GM19452 (cell line): ENCODE data around the gene PNKP.

Experiments
- ATAC-seq: cut with Tn5 transposase; IDR thresholded peaks from one replicate; pipeline ENCODE4 v1.9.1; 2021; ENCODE audit not compliant: unreplicated experiment

PNKP gene

DNA sequence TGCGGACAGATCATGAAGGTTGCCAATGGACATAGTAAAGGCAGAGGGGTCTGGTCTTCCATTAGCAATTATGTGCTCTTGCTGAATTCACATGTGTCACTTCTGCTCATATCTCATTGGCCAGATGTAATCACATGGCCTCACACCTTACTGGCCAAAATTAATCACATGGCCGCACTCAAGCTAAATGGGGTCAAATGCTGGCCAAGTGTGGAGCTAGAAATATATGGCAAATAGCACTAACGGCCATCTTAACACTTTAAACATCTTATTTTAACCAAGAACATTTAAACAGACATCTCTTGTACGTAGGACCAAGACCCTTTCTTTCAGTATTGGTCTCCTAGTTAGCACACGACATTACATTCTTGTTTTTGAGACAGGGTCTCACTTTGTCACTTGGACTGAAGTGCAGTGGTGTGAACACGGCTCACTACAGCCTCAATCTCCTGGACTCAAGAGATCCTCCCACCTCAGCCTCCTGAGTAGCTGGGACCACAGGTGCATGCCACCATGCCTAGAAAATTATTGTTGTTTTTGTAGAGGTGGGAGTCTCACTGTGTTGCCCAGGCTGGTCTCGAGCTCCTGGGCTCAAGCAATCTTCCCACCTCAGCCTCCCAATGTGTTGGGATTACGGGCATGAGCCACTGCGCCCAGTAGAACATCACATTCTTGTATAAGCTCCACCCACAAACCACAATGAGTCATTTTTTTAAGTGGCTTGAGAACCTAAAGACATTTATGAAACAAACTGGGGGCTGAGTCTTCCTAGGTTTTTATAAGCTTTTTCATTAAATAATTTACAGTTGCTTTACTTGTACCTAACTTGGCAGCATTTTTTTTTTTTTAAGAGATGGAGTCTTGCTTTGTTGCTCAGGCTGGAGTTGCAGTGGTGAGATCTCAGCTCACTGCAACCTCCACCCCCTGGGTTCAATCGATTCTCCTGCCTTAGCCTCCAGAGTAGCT lies 19.4 kb downstream of the PNKP start:
- no peak for ATAC-seq

DNA sequence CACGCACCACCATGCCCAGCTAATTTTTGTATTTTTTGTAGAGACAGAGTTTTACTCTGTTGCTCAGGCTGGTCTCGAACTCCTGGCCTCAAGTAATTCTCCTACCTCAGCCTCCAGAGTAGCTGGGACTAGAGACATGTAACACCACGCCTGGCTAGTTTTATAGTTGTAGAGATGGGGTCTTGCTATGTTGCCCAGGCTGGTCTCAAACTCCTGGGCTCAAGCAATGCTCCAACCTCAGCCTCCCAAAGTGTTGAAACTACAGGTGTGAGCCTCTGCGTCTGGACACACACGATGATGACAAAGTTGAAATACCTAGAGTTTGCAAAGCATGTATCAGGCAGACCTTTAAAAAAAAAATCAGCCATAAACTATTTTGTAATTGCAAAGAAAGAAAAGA lies 21.0 kb downstream of the PNKP start:
- no peak for ATAC-seq

DNA sequence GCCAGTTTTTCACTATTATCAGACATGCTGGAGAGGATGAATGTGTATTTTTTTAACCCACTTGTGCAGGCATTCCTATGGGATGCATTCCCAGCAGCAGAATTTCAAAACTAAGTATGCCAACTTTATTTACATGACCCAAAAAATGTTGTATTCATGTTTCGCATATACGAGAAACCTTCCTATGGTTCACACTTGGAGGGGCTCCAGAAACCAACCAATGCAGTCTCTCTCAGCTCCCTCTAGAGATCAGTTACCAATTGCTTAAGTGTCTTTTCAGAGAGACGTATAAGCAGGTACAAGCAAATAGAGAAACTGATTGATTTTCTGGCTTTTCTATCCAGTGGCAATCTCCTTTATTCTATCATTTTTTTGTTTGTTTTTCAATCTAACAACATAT lies 22.0 kb downstream of the PNKP start:
- no peak for ATAC-seq

DNA sequence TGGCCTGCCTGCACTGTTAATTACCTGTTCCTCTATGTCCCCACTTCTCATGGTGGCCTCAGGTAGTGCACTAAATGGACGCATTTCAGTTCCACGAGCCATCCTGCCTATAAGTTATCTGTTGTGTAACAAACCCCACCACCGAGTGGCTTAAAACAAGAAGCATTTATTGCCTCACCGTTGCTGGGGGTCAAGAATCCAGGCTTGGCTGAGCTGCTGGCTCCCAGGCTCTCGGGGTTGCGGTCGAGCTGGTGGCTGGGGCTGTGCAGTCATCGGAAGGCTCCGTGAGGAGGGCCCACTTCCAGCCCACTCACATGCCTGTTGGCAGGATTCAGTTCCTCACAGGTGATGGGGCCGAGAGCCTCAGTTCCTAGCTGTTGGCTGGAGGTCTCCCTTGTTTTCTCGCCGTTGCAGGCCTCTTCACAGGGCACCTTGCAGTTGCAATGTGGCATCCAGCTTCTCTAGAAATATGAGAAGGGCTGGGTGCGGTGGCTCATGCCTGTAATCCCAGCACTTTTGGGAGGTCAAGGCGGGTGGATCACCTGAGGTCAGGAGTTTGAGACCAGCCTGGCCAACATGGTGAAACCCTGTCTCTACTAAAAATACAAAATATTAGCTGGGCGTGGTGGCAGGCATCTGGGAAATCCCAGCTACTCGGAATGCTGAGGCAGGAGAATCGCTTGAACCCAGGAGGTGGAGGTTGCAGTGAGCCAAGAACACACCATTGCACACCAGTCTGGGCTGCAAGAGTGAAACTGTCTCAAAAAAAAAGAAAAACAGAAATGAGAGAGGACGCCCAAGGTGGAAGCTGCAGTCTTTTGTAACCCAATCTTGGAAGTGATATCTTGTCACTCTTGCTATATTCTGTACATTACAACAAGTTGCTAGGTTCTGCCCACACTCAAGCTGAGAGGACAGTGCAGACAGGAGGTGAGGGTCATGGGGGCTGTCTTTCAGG lies 23.0 kb downstream of the PNKP start:
- ATAC-seq: no peak

DNA sequence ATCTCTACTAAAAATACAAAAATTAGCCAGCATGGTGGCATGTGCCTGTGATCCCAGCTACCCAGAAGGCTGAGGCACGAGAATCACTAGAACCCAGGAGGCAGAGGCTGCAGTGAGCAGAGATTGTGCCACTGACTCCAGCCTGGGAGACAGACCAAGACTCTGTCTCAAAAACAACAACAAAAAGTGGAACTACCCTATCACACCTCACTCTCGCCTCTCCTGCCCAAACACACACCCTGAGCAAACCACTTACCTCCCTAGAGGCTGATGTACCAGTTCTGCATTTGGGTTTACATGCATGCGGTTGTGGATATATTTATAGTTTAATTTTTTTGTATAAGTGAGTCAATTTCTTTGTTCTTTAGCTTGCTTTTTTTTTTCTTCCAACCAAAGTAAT lies 24.1 kb downstream of the PNKP start:
- no peak for ATAC-seq

GRCh38 chr19:49840736-49841249 lies 26.6 kb downstream of the PNKP start:
- no peak for ATAC-seq

- no peak for ATAC-seq
These were observed 27.1 kb downstream of the PNKP start for GRCh38 chr19:49840321-49840720.

- ATAC-seq: no peak
These were observed 27.7 kb downstream of the PNKP start for GRCh38 chr19:49839713-49840112.

- ATAC-seq: no peak
These were observed 28.3 kb downstream of the PNKP start for GRCh38 chr19:49838885-49839588.

GRCh38 chr19:49837425-49837824 lies 30.0 kb downstream of the PNKP start:
- no peak for ATAC-seq

- ATAC-seq: no peak
These were observed 30.4 kb downstream of the PNKP start for GRCh38 chr19:49837009-49837310.

DNA sequence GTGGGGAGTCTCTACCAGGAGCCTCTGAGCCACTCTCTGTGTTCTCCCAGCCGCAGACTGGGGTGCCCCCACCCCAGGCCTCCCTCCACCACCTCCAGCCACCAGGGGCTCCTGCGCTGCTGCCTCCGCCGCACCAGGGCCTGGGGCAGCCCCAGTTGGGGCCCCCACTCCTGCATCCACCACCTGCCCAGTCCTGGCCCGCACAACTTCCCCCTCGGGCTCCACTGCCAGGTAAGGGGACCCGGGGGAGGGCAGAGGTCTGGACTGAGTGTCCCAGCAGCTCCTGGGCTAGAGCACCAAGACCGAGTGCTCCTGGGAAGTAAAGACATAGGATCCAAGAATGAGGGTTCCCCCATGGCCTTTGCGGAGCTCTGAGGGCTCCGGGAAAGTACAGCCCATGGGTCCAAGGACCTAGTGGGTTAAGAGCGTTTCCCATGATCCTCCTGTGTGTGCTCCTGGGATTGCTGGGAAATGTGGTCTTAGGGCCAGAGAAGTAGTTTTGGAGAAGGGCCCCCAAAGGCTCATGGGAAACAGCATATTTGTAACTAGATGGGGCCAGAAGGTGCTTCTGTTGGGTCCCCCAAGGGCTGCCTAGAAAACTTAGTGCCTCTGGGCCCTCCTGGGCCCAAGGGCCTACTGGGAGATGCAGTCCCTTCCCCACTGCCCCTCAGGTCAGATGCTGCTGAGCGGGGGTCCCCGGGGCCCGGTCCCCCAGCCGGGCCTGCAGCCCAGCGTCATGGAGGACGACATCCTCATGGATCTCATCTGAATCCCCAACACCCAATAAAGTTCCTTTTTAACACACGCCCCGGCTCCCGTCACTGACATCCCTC lies 31.0 kb downstream of the PNKP start:
- ATAC-seq: no peak

- ATAC-seq: no peak
These were observed 31.8 kb downstream of the PNKP start for GRCh38 chr19:49835562-49835961.

- no peak for ATAC-seq
These were observed 33.8 kb downstream of the PNKP start for GRCh38 chr19:49833599-49833998.

DNA sequence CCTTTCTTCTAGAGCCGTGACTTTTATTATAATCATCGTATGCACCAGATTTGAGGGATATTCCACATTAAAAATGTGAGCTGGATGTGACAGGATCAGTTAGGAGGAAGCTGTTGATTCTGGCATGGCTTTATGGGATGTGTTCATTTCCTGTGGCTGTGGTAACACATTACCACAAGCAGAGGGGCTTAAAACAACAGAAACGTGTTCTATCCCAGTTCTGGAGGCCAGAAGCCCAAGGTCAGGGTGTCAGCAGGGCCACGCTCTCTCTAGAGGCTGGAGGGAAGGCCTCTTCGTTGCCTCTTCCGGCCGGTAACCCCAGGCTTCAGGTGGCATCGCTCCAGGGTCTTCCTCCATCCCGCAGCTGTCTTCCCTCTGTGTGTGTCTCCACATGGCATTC lies 34.8 kb downstream of the PNKP start:
- ATAC-seq: no peak

DNA sequence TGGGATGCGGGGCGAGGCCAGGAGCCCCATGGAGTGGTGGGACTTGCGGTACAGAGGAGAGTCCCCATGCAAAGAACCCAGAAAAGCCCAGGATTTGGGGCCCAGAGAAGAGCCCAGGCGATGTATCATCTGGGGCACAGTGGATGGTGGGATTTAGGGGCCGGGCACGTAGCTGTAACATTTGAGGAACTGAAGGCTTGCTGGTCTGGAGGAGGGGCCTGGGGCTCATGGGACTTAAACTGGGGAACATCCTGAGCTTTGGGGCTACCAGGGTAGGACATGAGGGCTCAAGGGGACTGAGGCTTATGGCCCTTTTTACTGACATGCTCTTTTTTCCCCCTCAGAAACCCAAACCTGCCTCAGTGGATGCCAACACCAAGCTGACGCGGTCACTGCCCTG lies 35.8 kb downstream of the PNKP start:
- ATAC-seq: no peak

DNA sequence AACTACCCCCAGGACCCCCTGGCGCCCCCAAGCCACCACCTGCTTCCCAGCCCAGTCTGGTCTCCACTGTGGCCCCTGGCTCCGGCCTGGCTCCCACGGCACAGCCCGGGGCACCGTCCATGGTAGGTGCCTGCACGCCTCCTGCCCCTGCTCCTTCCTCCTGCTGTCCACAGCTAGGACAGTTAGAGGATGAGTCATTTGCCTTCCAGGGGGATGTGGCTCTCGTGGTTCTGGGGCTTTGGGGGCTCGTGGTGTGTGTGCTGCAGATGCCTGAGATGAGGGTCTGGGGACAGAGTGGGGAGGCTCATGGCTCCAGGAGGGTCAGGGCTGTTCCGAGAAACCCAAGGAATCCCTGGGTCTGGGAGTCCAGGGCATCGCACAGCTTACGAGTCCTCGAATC lies 36.6 kb downstream of the PNKP start:
- no peak for ATAC-seq

GRCh38 chr19:49829721-49830120 lies 37.7 kb downstream of the PNKP start:
- ATAC-seq: no peak

- no peak for ATAC-seq
These were observed 38.2 kb downstream of the PNKP start for GRCh38 chr19:49829200-49829599.

DNA sequence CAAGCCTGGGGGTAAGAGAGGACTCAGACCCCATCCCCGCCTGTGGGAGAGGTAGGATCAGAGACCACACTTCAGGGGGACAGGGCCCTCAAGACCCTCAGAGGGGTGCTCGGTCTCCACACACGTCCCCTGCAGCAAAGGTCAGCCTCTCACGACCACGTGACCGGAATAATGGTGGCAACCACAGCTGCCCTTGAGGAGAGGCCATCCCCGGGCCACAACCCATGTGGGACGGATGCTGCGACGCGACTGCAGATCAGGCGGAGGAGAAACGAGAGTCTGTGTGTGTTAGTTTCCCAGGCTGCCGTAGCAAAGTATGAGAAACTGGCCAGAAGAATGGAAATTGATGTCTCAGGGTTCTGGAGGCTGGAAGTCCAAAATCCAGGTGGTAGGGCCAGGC lies 40.3 kb downstream of the PNKP start:
- ATAC-seq: no peak
